Measurements from ENCODE around the gene NKX2-8.

DNA sequence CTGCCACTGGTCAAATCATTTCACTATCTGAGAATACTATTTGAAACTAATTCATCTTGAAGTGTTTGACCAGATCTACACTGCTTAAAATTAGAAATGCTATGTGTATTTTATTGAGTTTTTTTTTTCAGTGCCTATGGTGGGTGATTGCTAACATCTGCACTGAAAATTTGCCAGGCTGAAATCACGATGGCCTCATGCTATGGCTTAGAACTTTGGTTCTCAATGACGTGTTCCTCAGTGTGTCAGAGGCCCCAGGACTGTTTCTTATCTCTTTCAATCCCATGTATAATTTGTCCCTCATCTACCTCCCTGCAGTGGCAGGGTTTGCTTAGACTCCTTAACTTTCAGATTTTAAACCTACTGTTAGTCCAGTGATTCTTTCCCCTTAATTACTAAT, 36.2 kb upstream of the NKX2-8 start:
- TF ChIP-seq, protein P1, sequence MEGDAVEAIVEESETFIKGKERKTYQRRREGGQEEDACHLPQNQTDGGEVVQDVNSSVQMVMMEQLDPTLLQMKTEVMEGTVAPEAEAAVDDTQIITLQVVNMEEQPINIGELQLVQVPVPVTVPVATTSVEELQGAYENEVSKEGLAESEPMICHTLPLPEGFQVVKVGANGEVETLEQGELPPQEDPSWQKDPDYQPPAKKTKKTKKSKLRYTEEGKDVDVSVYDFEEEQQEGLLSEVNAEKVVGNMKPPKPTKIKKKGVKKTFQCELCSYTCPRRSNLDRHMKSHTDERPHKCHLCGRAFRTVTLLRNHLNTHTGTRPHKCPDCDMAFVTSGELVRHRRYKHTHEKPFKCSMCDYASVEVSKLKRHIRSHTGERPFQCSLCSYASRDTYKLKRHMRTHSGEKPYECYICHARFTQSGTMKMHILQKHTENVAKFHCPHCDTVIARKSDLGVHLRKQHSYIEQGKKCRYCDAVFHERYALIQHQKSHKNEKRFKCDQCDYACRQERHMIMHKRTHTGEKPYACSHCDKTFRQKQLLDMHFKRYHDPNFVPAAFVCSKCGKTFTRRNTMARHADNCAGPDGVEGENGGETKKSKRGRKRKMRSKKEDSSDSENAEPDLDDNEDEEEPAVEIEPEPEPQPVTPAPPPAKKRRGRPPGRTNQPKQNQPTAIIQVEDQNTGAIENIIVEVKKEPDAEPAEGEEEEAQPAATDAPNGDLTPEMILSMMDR (IDR thresholded peaks at IDR 0.05), result no peak
- no peak for TF ChIP-seq POLR2A (IDR thresholded peaks at IDR 0.05)
